Measurements from ENCODE around the gene HDAC9.

- TF ChIP-seq EZH2 (IDR thresholded peaks at IDR 0.05; ENCODE audit: borderline replicate concordance, low read depth, low read length, poor library complexity, severe bottlenecking) (no peak), CTCF (conservative IDR thresholded peaks at IDR 0.05; ENCODE audit: low read depth, low read length) (no peak)
Observed at GRCh38 chr7:18494406-18494805, 1.1 kb upstream of the HDAC9 start.
